Osteocyte (in vitro differentiated cells): Measurements from ENCODE around the gene COIL. TPM values are rescaled to one million over a fixed set of nuclear protein-coding genes. Genes with fewer than 3 reads are reported as not detected.

Source experiments
- DNase-seq: peaks from one replicate; pipeline ENCODE4 v3.0.0; 2021; ENCODE audit warnings: mixed read lengths; ENCODE audit not compliant: unreplicated experiment; ENCODE audit errors: extremely low spot score
- H3K27ac Mint-ChIP-seq: one replicate; pipeline ENCODE4 v1.8.0; 2021; ENCODE audit warnings: mild to moderate bottlenecking, mixed read lengths; ENCODE audit not compliant: unreplicated experiment
- H3K27me3 Mint-ChIP-seq: one replicate; pipeline ENCODE4 v1.8.0; 2021; ENCODE audit warnings: mixed read lengths; ENCODE audit not compliant: unreplicated experiment
- H3K36me3 Mint-ChIP-seq: one replicate; pipeline ENCODE4 v1.8.0; 2021; ENCODE audit warnings: mixed read lengths; ENCODE audit not compliant: unreplicated experiment
- H3K4me1 Mint-ChIP-seq: one replicate; pipeline ENCODE4 v1.8.0; 2021; ENCODE audit warnings: mixed read lengths; ENCODE audit not compliant: unreplicated experiment
- H3K4me3 Mint-ChIP-seq: one replicate; pipeline ENCODE4 v1.8.0; 2021; ENCODE audit warnings: mild to moderate bottlenecking, moderate library complexity, mixed read lengths; ENCODE audit not compliant: unreplicated experiment
- H3K9me3 Mint-ChIP-seq: one replicate; pipeline ENCODE4 v1.8.0; 2021; ENCODE audit warnings: mixed read lengths; ENCODE audit not compliant: unreplicated experiment
- CTCF ChIP-seq: fragments of 200-600 bp; sonication (generic); IDR thresholded peaks from 2 replicates; pipeline ENCODE4 v1.5.0; 2021; ENCODE audit warnings: antibody characterized with exemption, mild to moderate bottlenecking, moderate library complexity
- total RNA-seq: library from RNA; stranded (reverse); gene quantifications from 2 replicates; pipeline ENCODE4 v1.2.1, GENCODE V29; 2021

Gene COIL
- total RNA-seq, 1 donor from 2014 or later, result 15.2 TPM

DNA sequence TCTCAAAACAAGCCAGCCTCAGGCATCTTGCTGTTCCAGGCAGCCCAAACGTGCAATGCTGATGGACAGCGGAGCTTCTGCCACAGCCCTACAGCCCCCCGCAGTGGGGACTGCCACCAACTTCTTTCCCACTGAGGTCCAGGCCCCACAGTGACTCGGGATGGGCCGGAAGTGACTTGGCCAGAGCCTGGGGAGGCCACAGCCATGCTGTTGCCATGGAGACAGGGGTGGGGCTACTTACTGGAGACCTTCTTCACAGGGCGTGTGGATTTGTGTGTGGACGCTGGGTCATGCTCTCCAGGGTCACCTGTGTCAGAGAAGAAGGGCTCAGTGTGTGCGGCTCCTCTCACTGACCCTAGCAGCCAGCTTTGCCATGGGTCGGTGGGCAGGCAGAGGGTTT is 62.0 kb downstream of the COIL start:
- no peak overlapping the region for H3K4me3 Mint-ChIP-seq
- H3K27ac Mint-ChIP-seq, result no peak overlapping the region
- no peaks in the 10 kb centered on the region for H3K9me3 Mint-ChIP-seq
- TF ChIP-seq CTCF, result no peak
- peaks cover 13% of the 10 kb centered on the region for H3K4me1 Mint-ChIP-seq
- no peaks in the 10 kb centered on the region for H3K27me3 Mint-ChIP-seq
- no peak for DNase-seq
- peaks cover 47% of the 10 kb centered on the region for H3K36me3 Mint-ChIP-seq

DNA sequence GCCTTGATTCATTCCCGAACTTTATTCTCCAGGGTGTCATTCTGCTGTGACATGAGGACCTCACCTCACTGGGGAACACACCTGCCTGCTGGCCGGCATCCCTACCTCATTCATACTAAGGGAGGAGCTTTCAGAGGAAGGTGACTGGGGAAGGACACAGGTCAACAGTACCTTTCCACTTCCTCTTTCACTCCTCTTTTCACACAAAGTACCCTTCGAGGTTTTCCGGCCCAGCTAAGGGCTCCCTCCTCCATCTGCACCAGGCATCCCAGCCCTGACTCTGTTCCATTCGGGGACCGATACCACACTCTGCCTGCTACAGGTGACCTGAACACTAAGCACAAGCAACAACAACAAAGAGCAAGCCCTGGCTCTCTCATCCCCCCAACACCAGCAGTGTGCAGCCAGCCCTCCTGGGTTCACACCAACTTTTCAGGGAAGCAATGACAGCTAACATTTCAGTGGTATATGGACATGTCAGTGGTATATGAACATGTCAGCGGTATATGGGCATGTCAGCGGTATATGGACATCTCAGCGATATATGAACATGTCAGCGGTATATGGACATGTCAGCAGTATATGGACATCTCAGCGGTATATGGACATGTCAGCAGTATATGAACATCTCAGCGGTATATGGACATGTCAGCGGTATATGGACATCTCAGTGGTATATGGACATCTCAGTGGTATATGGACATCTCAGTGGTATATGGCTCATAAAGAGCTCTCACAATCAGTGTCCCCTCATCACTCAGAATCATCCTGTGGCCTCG is 63.0 kb downstream of the COIL start:
- Mint-ChIP-seq H3K27ac (no peak overlapping the region), H3K36me3 (peaks cover 45% of the 10 kb centered on the region)
- no peak for TF ChIP-seq CTCF

GRCh38 chr17:56896968-56897359 is 63.9 kb downstream of the COIL start:
- no peak for TF ChIP-seq CTCF
- Mint-ChIP-seq H3K4me3 (no peak overlapping the region), H3K27me3 (no peaks in the 10 kb centered on the region), H3K36me3 (peaks cover 46% of the 10 kb centered on the region), H3K9me3 (no peaks in the 10 kb centered on the region), H3K4me1 (peaks cover 4% of the 10 kb centered on the region), H3K27ac (no peak overlapping the region)
- no peak for DNase-seq

More for the DNA sequence above, 63.0 kb downstream of the COIL start:
- Mint-ChIP-seq H3K4me3 (no peak overlapping the region), H3K9me3 (no peaks in the 10 kb centered on the region), H3K27me3 (no peaks in the 10 kb centered on the region), H3K4me1 (peaks cover 13% of the 10 kb centered on the region)
- DNase-seq, result no peak

DNA sequence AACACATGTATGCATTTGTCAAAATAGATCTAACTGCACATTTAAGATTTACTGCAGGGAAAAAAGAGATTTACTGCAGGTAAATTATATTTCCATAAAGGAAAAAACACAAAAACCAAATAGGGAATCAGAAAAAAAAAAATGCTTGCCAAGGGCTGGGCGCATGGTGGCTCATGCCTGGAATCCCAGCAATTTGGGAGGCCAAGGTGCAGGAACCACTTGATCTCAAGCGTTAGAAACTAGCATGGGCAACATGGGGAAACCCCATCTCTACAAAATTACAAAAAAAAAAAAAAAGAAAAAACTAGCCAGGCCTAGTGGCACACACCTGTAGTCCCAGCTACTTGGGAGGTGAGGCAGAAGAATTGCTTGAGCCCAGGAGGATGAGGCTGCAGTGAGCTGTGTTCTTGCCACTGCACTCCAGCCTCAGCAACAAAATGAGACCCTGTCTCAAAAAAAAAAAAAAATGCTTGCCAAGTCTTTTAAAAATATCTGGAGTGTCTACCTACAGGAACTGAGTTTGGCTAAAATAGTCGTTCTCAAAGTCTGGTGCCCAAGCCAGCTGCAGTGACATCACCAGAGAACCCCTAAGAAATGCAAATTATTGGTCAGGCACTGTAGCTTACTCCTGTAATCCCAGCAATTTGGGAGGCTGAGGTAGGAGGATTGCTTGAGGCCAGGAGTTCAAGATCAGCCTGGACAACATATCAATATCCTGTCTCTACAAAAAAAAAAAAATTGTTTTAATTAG is 64.5 kb downstream of the COIL start:
- H3K9me3 Mint-ChIP-seq, result no peaks in the 10 kb centered on the region
- H3K4me1 Mint-ChIP-seq, result no peaks in the 10 kb centered on the region
- DNase-seq, result no peak
- no peaks in the 10 kb centered on the region for H3K27me3 Mint-ChIP-seq
- no peak overlapping the region for H3K4me3 Mint-ChIP-seq
- H3K36me3 Mint-ChIP-seq, result peaks cover 50% of the 10 kb centered on the region
- TF ChIP-seq CTCF, result no peak
- H3K27ac Mint-ChIP-seq, result no peak overlapping the region

GRCh38 chr17:56894859-56895455 is 65.9 kb downstream of the COIL start:
- DNase-seq, result no peak
- peaks cover 54% of the 10 kb centered on the region for H3K36me3 Mint-ChIP-seq
- no peak for TF ChIP-seq CTCF
- H3K9me3 Mint-ChIP-seq, result no peaks in the 10 kb centered on the region
- H3K27me3 Mint-ChIP-seq, result no peaks in the 10 kb centered on the region
- no peaks in the 10 kb centered on the region for H3K4me1 Mint-ChIP-seq
- no peak overlapping the region for H3K27ac Mint-ChIP-seq
- H3K4me3 Mint-ChIP-seq, result no peak overlapping the region
